Measurements from ENCODE around the gene DCUN1D3.
"Not testable (repeated sequence)": the region's sequence is repeated elsewhere in the genome, so short reads cannot be mapped to it uniquely, and the experiment has no call there.

Gene DCUN1D3

GRCh38 chr16:20886320-20886719, 13.8 kb downstream of the DCUN1D3 start:
- DNase-seq: no peak

- DNase-seq: no peak
Measured at GRCh38 chr16:20884240-20884556, 16.0 kb downstream of the DCUN1D3 start.

- DNase-seq: no peak
Measured at GRCh38 chr16:20883554-20884239, 16.5 kb downstream of the DCUN1D3 start.

- no peak for DNase-seq
Measured at GRCh38 chr16:20881503-20881878, 18.7 kb downstream of the DCUN1D3 start.

GRCh38 chr16:20880867-20881502, 19.2 kb downstream of the DCUN1D3 start:
- DNase-seq: no peak

- DNase-seq: no peak
Measured at GRCh38 chr16:20879175-20880040, 20.8 kb downstream of the DCUN1D3 start.

- no peak for DNase-seq
Measured at GRCh38 chr16:20878682-20879147, 21.4 kb downstream of the DCUN1D3 start.

GRCh38 chr16:20875355-20875650, 24.9 kb downstream of the DCUN1D3 start:
- no peak for DNase-seq

- DNase-seq: no peak
Measured at GRCh38 chr16:20874088-20874581, 26.0 kb downstream of the DCUN1D3 start.

GRCh38 chr16:20873331-20873730, 26.8 kb downstream of the DCUN1D3 start:
- DNase-seq: no peak

GRCh38 chr16:20871941-20872815, 28.0 kb downstream of the DCUN1D3 start:
- DNase-seq: no peak

GRCh38 chr16:20871258-20871657, 28.9 kb downstream of the DCUN1D3 start:
- DNase-seq: no peak

GRCh38 chr16:20870122-20870820, 29.9 kb downstream of the DCUN1D3 start:
- DNase-seq: no peak

- peak; percentile 57 for DNase-seq
Measured at GRCh38 chr16:20868890-20869289, 31.3 kb downstream of the DCUN1D3 start.

- DNase-seq: no peak
Measured at GRCh38 chr16:20867585-20867984, 32.6 kb downstream of the DCUN1D3 start.

GRCh38 chr16:20866801-20867200, 33.4 kb downstream of the DCUN1D3 start:
- DNase-seq: no peak

GRCh38 chr16:20866145-20866772, 33.9 kb downstream of the DCUN1D3 start:
- no peak for DNase-seq

- DNase-seq: no peak
Measured at GRCh38 chr16:20865420-20866131, 34.6 kb downstream of the DCUN1D3 start.

- DNase-seq: not testable (repeated sequence)
Measured at GRCh38 chr16:20864376-20864775, 35.8 kb downstream of the DCUN1D3 start.

- no peak for DNase-seq
Measured at GRCh38 chr16:20862162-20862960, 37.8 kb downstream of the DCUN1D3 start.
